ENCODE data around the gene MED29.
"Not testable (repeated sequence)": the region's sequence is repeated elsewhere in the genome, so short reads cannot be mapped to it uniquely, and the experiment has no call there.

MED29 gene

DNA sequence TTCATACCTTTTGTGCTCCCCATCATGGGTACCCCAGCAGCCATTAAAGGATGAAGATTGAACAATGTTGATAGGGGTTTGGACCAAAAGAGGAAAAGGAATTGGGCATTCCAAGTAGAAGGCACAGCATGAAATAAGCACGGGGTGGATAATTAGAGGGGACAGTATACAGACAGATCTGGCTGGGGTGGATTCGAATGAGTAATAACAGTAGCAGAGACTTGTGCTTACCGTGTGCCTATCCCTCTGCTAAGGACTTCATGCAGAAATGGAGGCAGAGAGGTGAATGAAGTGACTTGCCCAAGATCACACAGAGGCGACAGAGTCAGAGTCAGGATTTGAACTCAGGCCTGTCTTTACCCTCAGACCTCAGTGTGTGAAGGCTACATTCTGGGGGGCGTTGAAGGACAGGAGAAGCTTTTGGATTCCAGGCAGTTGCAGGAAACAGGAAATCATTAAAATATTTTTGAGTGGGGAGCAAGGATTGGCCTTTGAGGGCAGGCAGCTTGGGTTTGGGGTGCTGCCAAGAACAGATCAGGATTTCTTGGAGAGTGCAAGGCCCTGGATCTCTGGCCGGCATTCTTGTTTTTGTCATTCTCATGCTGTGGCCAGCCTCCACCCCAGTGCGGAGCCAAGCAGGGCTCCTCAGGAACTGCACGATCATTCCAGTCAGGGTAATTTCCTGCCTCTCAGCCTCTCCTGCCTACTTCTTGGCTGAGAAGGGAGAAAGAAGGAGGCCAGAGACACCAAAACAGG, 19.0 kb upstream of the MED29 start:
- DNase-seq, result no peak

DNA sequence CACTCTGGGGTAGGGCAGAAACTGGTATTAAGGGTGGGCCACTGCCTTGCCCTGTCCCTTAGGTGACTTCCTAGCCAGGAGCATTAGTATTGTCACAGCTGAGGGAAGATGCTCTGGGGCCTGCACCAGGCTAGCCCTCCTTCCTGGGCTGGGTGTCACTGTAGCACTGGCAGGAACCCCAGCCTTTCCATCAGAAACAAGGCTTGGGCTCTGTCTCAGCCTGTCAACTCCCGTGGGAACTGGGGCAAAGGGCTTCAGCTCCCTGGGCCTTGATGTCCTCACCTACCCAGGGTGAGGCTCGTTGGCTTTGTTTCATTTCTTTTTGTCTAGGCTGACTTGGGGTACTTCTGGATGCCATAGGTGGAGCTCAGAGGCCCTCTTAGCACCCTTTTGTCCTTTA, 18.2 kb upstream of the MED29 start:
- no peak for DNase-seq

DNA sequence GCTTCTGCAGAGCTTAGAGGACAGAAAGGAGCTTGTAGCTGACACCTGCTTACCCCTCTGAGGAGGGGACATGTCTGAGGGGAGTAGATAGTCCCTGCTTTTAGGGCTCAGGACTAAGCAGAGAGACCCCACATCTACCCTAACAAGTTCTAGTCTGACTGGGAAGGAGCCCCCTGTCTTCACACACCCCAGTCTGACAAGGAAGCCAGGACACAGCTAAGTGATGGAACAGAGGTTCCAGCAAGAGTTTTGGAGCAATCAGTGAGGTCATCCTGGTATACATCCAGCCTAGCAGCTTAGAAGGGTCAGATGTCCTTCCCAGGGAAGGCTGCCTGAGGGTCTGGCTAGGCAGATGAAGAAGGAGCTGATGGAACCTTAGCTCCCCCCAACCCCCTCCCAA, 15.2 kb upstream of the MED29 start:
- DNase-seq, result no peak

DNA sequence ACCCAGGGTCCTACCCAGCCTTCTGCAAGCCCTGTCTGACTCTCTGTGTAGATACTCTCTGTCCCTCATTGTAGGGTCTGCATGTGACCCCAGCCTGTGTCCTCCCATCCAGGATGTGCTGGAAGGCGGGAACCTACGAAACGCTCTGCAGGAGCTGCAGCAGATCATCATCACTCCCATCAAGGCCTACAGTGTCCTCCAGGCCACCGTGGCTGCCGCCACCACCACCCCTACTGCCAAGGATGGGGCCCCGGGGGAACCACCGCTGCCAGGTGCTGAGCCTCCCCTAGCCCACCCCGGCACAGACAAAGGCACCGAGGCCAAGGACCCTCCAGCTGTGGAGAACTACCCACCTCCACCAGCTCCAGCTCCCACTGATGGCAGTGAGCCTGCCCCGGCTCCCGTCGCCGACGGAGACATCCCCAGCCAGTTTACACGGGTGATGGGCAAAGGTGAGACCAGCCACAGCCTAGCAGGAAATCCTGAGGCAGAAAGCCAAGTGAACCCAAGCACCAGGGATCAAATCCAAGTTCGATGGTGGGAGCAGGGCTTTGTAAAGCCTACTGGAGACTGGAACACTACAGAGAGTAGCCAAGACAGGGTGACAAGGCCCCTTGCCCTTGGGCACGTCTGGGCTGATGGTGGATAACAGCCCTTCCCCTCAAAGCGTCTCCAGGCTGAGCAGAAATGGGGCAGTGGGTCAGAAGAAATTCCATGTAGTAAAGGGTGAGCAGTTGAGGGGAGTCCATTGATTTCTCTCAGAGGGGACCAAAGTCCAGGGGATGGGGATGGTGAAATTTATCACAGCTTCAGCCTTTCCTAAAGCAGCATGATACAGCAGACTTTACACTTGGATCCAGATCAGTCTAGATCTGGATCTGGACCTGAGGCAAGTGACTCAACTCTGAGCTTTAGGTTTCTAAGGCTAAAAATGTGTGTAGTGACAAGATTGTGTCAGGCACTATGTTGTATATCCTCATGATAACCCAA, 13.5 kb upstream of the MED29 start:
- no peak for DNase-seq

DNA sequence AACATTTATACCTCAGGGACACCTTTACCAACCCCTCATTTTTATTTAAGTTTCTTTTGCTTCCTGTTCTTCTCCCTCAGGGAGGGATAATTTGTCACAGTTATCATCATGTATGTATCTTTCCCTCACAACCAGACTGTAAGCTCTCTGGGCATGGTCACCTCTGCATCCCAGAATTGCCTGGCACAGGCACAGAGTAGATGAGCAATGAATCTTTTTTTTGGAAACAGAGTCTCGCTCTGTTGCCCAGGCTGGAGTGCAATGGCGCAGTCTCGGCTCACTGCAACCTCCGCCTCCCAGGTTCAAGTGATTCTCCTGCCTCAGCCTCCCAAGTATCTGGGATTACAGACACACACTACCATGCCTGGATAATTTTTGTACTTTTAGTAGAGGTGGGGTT, 11.8 kb upstream of the MED29 start:
- DNase-seq, result not testable (repeated sequence)

DNA sequence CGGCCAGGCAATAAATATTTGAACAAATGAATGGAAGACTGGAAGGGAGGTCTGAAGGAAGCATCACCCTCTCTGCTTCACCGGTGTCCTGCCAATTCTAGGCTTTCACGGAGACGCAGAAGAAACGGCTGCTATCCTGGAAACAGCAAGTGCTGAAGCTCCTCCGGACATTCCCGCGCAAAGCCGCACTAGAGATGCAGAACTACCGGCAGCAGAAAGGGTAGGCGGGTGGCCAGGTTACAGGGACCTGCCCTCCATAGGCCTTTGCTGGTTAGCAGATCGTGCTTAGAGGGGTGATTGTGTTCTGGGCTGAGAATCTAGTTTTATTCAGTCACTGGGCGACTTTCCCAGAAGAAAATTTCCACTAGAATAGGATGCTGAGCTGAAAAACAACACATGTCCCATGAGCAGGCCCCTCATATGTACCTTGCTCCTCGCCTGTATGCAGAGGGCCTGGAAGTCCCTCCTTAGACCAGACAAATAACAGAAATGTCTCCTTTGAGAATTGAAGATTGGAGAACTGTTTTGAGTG, 11.2 kb upstream of the MED29 start:
- DNase-seq, result no peak

DNA sequence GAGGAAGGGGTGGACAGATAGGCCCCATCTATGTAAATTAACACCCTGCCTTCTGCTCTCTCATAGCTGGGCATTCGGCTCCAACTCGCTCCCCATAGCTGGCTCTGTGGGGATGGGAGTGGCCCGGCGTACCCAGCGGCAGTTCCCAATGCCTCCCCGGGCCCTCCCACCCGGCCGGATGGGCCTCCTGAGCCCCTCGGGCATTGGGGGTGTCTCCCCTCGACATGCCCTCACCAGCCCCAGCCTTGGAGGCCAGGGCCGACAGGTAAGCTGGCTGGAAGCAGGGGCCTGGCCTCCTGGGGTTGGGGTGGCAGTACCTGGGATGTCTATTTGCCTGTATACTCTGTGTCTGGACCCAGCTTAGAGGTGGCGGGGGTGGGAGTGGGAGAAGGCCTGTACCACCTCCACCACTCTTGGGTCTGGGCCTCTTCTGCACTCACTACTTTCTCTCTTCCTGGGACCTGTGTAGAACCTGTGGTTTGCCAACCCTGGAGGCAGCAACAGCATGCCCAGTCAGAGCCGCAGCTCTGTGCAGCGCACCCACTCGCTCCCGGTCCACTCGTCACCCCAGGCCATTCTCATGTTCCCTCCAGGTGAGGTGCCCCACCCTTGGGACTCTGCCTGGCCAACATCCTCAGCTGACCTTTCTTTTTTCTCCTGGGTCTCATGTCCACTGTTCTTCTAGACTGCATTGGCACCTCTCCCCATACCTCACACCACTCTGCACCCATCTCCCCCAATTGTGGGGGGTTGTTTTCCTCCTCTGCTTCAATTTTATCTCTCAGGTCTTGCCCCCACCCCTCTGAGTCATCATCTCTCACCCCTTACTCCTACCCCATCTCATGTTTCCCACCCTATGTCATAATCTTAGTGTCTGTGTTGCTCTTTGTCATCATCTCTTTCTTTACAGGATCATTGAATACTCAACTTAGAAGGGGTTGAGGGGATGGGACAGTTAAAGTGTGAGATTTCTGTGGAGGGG, 10.4 kb upstream of the MED29 start:
- DNase-seq, result no peak

DNA sequence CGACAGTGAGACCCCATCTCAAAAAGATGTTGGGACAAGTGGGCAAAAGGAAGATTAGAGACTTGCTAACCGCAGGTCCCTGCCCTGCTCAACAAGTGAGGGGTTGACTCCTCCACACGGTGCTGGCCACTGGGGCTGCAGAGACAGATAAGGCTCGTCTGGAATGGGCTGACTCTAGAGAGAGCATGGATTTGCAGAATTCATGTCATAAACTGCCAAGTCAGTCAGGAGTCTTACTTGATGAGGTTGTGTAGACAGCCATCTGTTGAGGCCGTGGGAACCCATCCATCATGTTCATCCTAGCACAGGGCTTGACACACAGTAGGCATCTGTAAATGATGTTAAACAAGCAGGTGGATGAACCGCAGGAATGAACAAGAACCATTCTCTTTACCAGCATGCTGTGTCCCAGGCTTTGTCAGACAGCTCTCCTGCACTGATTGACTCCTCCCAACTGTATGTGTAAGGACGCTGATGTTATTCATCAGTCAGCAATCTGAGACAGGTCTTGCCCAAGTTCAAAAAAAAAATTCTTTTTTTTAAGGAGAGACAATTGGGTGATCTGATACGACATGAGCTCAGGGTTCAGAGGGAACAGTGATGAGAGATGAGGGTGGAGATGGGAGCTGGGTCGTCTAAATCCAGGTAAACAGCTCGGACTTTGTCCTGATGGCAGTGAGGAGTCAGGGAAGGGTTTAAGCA, 9.1 kb upstream of the MED29 start:
- no peak for DNase-seq

DNA sequence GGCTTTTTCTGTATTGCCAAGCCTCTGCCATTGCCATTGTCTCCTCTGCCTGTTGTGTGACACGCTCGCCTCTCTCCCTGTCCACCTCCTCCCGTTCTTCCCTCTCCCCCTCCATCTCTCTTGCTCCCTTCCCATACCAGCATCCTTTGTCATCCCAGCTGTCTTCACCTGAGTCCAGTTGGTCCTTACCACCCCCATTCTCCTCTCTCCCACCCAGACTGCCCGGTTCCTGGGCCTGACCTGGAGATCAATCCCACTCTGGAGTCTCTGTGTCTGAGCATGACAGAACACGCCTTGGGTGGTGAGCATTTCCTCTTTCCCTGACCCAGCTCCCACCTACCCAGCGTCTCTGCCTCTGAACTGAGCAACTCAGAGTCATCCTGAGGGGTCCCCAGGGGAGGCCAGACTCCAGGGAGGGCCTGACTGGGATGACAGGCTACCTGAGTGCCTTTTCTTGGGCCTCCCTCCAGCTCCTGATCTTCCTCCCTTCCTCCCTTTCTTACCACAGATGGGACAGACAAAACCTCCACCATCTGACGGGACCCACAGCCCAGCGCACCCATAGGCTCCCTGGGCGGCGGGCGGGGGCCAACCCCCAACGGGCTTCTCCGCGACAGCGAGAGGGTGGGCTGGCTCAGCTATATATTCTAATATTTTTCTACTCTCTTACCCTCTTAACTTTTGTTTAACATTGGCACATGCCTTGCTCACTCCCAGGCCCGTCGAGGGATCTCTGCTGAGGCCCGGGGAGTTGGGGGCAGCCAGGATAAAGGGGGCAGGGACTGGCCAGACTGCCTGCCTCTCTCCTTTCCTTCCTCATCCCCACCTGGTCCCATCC, 8.0 kb upstream of the MED29 start:
- no peak for DNase-seq

DNA sequence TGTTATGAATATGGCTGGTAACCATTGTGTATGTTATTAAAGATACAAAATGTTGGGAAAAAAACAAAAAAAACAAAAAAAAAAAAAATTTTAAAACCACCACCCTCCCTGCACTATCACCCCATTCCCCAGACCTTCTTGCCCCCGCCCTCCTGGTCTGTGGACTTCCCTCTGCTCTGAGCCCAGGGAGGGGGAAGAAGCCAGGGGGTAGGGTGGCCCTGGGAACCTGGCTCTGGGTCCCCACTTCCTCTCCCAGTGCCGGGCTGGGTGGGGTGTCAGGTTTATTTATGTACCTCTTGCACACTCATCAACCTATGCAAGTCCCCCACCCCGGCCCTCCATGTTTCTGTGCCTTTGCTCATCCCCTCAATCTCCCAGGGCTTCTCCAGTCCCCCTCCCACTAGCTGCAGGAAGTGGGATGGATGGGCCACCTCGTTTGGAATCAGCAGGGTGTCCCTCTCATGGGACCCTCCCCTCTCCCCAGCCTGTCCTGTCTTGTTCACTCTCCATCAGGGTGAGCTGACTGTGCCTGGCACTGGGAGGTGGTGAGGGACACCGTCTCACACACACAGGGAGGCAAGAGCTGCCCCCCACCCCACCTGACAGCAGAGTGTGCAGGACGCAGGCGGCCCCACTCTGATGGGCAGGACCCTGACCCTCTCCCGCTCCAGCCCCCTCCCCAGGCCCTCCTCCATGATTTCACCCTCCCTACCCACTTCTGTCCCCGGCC, 6.2 kb upstream of the MED29 start:
- no peak for DNase-seq

DNA sequence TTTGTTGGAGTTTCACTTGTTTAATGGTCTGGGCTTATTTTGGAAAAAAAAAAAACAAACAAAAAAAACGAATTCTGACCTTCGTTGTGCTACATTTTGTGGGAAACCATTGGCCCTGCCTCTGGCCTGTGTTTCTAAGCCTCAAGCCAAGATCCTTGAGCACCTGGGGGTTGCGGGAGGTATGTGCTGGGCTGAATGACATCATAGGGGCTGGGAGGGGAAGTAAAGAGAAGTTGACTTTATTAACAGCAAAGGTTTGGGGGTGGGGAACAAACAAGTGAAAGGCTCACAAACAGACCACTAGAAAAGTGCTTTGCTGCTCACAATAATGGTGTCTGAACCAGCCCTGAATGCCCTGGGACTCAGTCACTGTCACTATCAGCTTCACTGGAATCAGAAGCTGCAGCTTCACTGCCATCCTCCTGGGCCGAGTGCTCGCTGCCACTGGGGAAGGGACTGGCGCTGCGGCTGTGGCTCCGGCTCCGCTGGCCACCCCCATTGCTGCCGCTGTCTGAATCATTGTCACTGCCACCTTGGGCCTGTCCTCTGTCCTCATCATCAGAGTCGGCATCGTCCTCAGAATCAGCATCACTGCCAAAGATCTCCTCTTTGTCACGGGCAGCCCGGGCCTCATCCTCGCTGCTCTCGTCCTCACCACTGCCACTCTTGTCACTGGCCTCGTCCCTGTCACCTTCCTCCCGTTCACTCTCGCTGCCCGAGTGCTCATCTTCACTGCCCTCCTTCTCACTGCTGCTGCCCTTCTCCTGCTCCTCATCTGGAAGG, 5.4 kb upstream of the MED29 start:
- DNase-seq, result no peak

DNA sequence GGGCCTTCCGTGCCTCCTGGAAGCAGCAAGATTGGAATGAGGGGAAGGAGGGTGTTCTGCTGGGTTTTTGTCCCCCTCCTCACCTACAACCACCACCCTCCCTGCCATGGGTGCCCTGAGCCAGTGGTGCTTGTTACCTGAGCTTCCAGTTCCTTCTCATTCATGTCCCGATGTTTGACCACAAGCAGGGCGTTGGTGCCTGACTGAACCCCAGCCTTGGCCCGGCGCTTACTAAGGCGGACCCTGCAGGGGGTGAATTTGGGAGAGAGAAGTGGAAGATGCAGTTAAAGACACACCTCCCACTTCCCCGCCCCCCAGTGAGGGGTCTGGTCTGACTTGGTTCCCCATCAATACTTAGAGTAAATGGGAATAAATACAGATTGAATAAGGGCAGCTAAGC, 4.6 kb upstream of the MED29 start:
- no peak for DNase-seq

DNA sequence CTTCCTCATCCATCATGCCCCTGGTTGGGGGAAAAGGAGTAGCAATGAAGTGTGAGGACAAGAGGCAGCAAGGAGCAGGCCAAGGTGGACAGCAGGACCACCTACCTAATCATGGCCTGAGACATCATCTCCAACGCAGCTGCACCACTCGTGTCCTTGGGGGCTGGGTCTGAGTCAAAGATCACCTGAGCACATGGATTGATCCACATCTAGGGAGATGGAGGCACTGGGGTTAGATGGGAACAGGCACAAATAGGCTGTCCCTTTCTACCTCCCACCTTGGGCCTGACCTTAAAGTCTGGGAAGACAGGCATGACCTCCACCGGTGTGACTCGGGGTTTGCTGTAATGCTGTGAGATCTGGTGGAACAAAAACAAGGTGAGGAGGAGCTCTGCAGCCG, 2.5 kb upstream of the MED29 start:
- no peak for DNase-seq

DNA sequence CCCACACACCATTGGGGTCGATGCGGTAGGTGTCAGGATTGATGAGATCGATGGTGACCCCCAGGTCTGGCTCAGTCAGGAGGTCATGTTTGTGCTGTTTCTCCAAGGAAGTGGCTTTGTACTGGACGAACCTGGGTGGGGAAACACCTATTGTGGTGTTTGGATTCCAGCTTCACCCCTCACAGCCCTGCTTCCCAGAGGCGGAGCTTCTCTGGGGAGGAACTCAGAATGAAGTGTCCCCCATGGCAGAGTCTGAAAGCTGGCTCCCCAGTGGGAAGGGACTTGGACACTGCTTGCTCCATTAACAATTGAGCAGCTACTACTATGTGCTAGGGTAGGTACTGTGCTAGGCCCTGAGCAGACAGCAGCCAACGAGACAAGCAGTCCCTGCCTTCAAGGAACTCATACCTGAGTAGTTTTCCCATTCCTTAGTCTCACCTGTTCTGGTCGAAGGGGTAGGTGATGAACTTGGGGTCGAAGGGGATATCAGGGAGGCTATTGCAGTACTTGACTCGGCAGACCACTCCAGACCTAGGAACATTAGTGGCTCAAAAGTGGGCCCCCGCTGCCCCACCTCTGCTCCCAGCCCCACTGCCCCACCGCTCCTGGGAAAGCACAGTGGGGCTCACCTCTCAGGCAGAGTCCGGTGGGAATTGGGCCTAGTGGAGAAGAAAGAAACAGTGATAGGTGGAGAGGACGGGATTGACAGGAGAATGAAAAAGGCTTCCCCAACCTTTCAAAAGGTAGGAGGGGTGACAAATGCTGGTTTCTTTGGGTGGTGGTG, 1.4 kb upstream of the MED29 start:
- DNase-seq, result no peak

DNA sequence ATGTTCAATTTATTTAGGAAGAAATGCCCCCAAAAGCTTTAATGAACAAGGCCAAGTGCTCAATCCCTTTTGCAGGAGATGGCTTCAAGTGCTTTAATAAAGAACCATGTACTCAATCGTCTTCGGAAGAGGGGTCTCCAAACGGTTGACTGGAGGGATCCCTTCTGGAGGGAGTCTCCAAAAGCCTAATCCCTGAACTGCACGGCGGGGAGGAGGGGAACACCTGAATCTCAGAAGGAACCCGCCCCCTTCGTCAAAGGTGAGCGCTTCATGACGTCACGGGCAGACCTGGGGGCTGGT, 777 bp upstream of the MED29 start:
- no peak for DNase-seq

DNA sequence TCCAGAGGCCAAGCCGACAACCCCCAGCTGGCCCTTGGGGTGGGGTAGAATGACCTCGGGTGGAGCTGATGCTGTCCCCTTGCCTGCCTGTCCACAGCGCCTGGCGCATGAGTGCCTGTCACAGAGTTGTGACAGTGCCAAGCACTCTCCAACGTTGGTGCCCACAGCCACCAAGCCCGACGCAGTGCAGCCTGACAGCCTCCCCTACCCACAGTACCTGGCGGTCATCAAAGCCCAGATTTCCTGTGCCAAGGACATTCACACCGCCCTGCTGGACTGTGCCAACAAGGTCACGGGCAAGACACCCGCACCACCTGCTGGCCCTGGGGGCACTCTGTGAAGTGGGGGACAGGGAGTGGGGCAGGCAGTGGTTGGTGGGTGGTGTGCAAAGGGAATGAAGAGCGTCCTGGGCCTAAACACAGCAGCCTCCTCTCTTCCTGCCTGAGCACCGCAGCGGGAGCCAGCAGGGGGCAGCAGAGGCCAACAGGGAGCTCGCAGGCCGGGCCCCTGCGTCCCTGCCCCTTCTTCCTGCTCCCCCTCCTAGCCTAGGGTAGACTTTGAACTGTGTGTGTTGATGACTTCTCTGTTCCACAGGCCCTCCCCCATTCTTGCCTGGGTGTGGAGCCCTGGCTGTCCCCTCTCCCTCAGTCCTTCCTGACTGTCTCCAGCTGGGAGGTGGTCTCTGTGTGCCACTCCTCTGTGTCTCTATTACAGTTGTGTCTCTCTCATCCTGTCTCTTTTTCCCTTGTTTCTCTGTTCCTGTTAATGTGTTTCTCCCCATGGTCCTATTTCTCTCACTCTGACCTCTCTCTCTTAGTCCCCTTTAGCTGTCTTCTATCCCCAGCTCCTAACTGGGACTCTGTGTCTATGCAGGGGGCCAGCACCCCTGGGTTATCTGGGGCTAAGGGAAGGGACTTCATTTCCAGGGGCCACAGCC, 6.5 kb downstream of the MED29 start:
- DNase-seq, result peak; percentile 83 to 90

DNA sequence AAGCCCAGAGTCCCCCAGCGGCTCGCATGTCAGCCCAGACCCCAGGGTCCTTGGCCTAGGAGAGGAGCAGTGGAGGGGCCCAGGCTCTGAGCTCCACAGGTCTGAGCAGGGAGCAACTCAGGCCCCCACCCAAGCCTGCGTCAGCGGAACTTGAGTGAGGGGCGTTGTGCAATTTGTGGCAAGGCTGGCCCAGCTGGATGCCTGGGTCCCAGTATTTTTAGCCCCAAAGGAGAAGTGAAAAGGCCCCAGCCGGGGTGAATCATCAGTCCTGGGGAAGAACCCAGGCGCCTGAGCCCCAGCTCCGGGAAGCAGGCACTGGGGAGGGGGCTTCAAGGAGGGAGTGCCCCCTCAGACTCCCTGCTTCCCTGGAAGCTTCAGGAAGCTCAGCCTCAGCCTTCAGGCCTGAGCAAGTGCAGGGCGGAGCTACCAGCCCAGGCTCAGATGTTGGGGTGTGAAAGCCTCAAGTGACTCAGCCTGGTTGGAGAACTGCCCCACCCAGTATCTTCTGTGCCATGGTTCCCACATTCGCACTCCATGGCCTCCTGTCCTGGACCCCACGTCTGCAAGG, 7.2 kb downstream of the MED29 start:
- DNase-seq, result peak; percentile 64 to 83
